CD8-positive, alpha-beta memory T cell (primary cell): ENCODE measurements around the gene ZNRF3. TPM values are rescaled to one million over a fixed set of nuclear protein-coding genes. Genes with fewer than 3 reads are reported as not detected.
"Not testable (repeated sequence)": the region's sequence is repeated elsewhere in the genome, so short reads cannot be mapped to it uniquely, and the experiment has no call there.

Experiments
- CTCF ChIA-PET: fragments of 350-600 bp; sonication (Branson Sonifier 250); formaldehyde crosslinking; loops from one replicate; lab custom pipeline; 2021; ENCODE audit warnings: antibody characterized with exemption; lab: Charles Lee
- POLR2A ChIA-PET: fragments of 350-600 bp; sonication (Branson Sonifier 250); formaldehyde crosslinking; loops from one replicate; lab custom pipeline; 2021; ENCODE audit warnings: antibody characterized with exemption; lab: Charles Lee
- DNase-seq, 5 donors: peaks; one replicate each; pipeline versions ENCODE4 v3.0.0 to v3.0.0-alpha.2; 2020 to 2022; ENCODE audit warnings: mixed read lengths in 1 of 5
- H3K27ac ChIP-seq: one replicate; pipeline ENCODE4 v1.7.0; 2013; ENCODE audit warnings: low read depth, mild to moderate bottlenecking, low read length, moderate library complexity
- H3K27me3 ChIP-seq: 2 replicates; pipeline ENCODE4 v1.7.0; 2013; ENCODE audit warnings: low read length, mild to moderate bottlenecking; ENCODE audit not compliant: insufficient read depth, poor library complexity, severe bottlenecking
- H3K36me3 ChIP-seq: 2 replicates; pipeline ENCODE4 v1.7.0; 2013; ENCODE audit warnings: mild to moderate bottlenecking, low read length, moderate library complexity; ENCODE audit not compliant: insufficient read depth
- H3K4me1 ChIP-seq: 2 replicates; pipeline ENCODE4 v1.7.0; 2013; ENCODE audit warnings: mild to moderate bottlenecking, low read length, moderate library complexity; ENCODE audit not compliant: insufficient read depth
- H3K4me3 ChIP-seq: 2 replicates; pipeline ENCODE4 v1.7.0; 2013; ENCODE audit warnings: mild to moderate bottlenecking, low read length
- H3K9me3 ChIP-seq: 2 replicates; pipeline ENCODE4 v1.7.0; 2013; ENCODE audit warnings: mild to moderate bottlenecking, low read length
- H3K27ac Mint-ChIP-seq, 8 donors: one replicate each; pipeline ENCODE4 v1.8.0; 2020 to 2021; ENCODE audit warnings: mixed read lengths in 8 of 8, mild to moderate bottlenecking in 6 of 8, inconsistent platforms in 3 of 8, moderate library complexity in 3 of 8
- H3K27me3 Mint-ChIP-seq, 2 donors: one replicate each; pipeline ENCODE4 v1.8.0; 2020 to 2021; ENCODE audit warnings: mixed read lengths in 2 of 2, mild to moderate bottlenecking in 1 of 2, moderate library complexity in 1 of 2
- H3K36me3 Mint-ChIP-seq, 3 donors: one replicate each; pipeline ENCODE4 v1.8.0; 2020 to 2021; ENCODE audit warnings: mixed read lengths in 3 of 3, inconsistent platforms in 1 of 3, mild to moderate bottlenecking in 1 of 3
- H3K4me1 Mint-ChIP-seq, 3 donors: one replicate each; pipeline ENCODE4 v1.8.0; 2020 to 2021; ENCODE audit warnings: mixed read lengths in 3 of 3, inconsistent platforms in 1 of 3, mild to moderate bottlenecking in 1 of 3
- H3K4me3 Mint-ChIP-seq, 7 donors: one replicate each; pipeline ENCODE4 v1.8.0; 2020 to 2021; ENCODE audit warnings: mixed read lengths in 7 of 7, mild to moderate bottlenecking in 6 of 7, moderate library complexity in 4 of 7, inconsistent platforms in 2 of 7
- H3K9me3 Mint-ChIP-seq, 5 donors: one replicate each; pipeline ENCODE4 v1.8.0; 2020 to 2022; ENCODE audit warnings: mixed read lengths in 5 of 5, mild to moderate bottlenecking in 3 of 5, moderate library complexity in 2 of 5, inconsistent platforms in 1 of 5
- polyA plus RNA-seq: library from polyadenylated mRNA; unstranded; fragments of 300-500 nt; fragmentation: Illumina TruSeq; gene quantifications from one replicate; pipeline ENCODE4 v1.2.3, GENCODE V29; 2021
- total RNA-seq, 2 experiments: library from RNA; stranded (reverse); gene quantifications; one replicate each; pipeline ENCODE4 v1.2.3, GENCODE V29; 2021

ZNRF3 gene
- total and polyA plus RNA-seq, 3 experiments from 2014 or later: 0.35 to 1.2 (median 1.0) TPM

DNA sequence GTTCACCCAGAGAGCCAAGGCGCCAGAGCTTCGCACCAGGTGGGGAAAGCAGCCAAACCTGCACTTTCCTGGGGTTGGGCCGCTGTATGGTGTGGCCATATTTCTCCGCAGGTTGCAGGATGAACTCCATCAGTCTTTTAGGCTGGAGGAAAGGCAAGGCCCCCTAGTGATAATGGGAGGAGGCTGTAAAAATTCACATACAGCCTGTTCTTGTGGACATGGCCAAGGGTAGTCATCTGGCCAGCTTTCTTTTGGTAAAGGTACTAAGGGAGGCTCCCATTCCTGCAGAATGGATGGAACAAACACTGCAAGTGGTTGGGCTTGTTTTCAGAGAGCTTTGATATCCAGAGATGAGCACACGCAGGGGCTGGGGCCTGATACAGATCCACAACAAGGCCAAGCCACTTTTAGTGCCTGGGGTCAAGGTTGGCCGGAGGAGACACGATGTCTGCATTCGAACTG lies 148.7 kb downstream of the ZNRF3 start:
- ChIA-PET CTCF (interaction anchor here (1.9 kb wide), 1 partner anchor 8 kb away, joined by 6 read pairs; no protein-coding TSS in a partner anchor), POLR2A (interaction anchor here (0.7 kb wide), 1 partner anchor 234 kb away, joined by 3 read pairs; no protein-coding TSS in a partner anchor)
- no peak overlapping the region for H3K27ac ChIP-seq
- Mint-ChIP-seq H3K4me3 (no peak overlapping the region), H3K4me1 (peaks cover 6 to 17% (median 12%) of the 10 kb centered on the region in 3 donors), H3K27ac (no peak overlapping the region), H3K36me3 (no peaks in the 10 kb centered on the region), H3K27me3 (peaks cover 35 to 52% of the 10 kb centered on the region in 2 donors), H3K9me3 (no peaks in the 10 kb centered on the region)
- no peaks in the 10 kb centered on the region for H3K9me3 ChIP-seq
- no peaks in the 10 kb centered on the region for H3K36me3 ChIP-seq
- H3K4me3 ChIP-seq: no peak overlapping the region
- H3K4me1 ChIP-seq: peaks cover 6% of the 10 kb centered on the region
- H3K27me3 ChIP-seq: peaks cover 12% of the 10 kb centered on the region
- no peak for DNase-seq

DNA sequence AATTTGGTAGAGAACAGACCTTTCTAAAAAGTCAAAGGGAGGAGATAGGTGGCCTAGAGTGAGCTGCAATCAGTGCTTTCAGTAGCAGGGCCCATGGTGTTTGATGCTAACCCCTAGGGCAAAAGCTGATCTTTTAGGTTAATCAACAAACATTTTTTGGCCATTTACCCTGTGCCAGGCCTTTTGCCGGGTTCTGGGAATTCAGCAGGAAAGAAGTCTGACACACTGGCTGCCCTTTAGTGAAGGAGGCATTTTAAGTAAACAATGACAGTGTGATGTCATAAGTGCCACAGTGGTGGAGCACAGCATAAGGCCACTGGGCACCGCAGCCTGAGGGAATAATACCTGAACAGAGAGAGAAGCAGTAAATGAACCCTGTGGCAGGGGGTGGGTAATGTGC lies 149.2 kb downstream of the ZNRF3 start:
- peaks cover 33 to 50% of the 10 kb centered on the region in 2 donors for H3K27me3 Mint-ChIP-seq
- no peaks in the 10 kb centered on the region for H3K36me3 ChIP-seq
- peaks cover 6% of the 10 kb centered on the region for H3K4me1 ChIP-seq
- POLR2A ChIA-PET: interaction anchor here (0.7 kb wide), 1 partner anchor 234 kb away, joined by 3 read pairs; no protein-coding TSS in a partner anchor
- H3K4me3 Mint-ChIP-seq: no peak overlapping the region
- no peaks in the 10 kb centered on the region for H3K9me3 Mint-ChIP-seq
- H3K4me1 Mint-ChIP-seq: peaks cover 6 to 17% (median 12%) of the 10 kb centered on the region in 3 donors
- H3K36me3 Mint-ChIP-seq: no peaks in the 10 kb centered on the region
- no peaks in the 10 kb centered on the region for H3K9me3 ChIP-seq
- no peak overlapping the region for H3K27ac ChIP-seq
- peaks cover 12% of the 10 kb centered on the region for H3K27me3 ChIP-seq
- DNase-seq: no peak
- no peak overlapping the region for H3K4me3 ChIP-seq
- H3K27ac Mint-ChIP-seq: peak overlapping the region in 1 of 8 donors; percentile 57
- CTCF ChIA-PET: interaction anchor here (1.9 kb wide), 1 partner anchor 8 kb away, joined by 6 read pairs; no protein-coding TSS in a partner anchor

DNA sequence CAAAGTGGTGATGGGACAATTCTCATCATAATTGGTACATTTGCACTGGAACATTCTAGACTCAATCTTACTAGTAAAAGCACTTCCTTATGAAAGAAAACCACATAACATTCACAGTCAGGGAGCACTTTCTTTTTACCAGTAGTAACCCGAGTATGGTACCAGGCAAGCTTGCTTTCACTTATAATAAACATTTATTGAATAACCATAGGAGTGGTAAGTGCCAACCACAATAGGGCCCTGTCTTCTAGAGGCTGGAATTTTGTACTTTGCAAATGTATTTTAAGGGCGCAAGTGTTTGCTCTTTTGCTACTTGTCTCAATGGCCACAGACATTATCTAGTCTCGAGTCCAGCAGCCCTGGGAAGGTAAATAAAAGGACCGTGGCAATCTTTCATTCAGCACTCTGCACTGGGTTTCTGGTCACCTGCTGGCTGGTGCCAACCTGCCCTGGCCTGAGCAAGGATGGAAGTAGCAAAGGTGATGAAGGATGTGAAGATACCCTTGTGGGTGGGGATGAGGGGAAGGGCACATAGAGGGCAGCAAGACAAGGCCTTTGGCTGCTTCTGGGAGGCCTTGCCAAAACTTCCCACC lies 154.1 kb downstream of the ZNRF3 start:
- Histone ChIP-seq H3K9me3 (no peaks in the 10 kb centered on the region), H3K4me1 (no peaks in the 10 kb centered on the region), H3K27ac (no peak overlapping the region), H3K36me3 (no peaks in the 10 kb centered on the region), H3K4me3 (no peak overlapping the region), H3K27me3 (peaks cover 5% of the 10 kb centered on the region)
- no peak overlapping the region for H3K27ac Mint-ChIP-seq
- no peaks in the 10 kb centered on the region for H3K4me1 Mint-ChIP-seq
- H3K36me3 Mint-ChIP-seq: no peaks in the 10 kb centered on the region
- no peaks in the 10 kb centered on the region for H3K9me3 Mint-ChIP-seq
- peaks cover 12 to 13% of the 10 kb centered on the region in 2 donors for H3K27me3 Mint-ChIP-seq
- ChIA-PET POLR2A (no interaction called here), CTCF (interaction anchor here (7.1 kb wide), 1 partner anchor 181 kb away, joined by 63 read pairs; no protein-coding TSS in a partner anchor)
- no peak overlapping the region for H3K4me3 Mint-ChIP-seq
- DNase-seq: no peak

DNA sequence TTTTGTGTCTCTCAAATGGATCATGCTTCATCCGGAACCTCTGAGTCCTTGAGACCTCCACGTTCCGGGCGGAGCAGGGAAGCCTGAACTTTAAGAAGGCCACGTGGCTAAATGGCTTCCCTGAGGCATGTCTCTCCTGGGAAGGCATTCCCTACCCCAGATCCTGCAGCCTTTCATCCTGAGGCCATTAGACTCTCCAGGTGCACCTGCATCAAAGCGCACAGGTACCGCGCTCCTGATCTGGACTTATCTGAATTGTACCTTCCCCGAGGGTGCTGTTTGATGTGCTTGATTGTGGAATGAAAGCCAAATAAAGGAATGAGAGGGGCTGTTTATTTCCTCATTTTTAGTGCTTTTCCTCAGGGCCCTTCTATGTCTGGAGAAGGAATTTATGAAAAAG lies 155.8 kb downstream of the ZNRF3 start:
- Mint-ChIP-seq H3K4me1 (no peaks in the 10 kb centered on the region), H3K4me3 (no peak overlapping the region), H3K27me3 (peaks cover 3 to 4% of the 10 kb centered on the region in 2 donors), H3K36me3 (no peaks in the 10 kb centered on the region), H3K9me3 (no peaks in the 10 kb centered on the region), H3K27ac (no peak overlapping the region)
- DNase-seq: no peak
- CTCF ChIA-PET: interaction anchor here (1.0 to 7.1 kb wide), 6 partner anchors 134 to 439 kb away, joined by 3 to 63 read pairs (median 15); no protein-coding TSS in a partner anchor
- no peak overlapping the region for H3K27ac ChIP-seq
- H3K4me3 ChIP-seq: no peak overlapping the region
- no peaks in the 10 kb centered on the region for H3K4me1 ChIP-seq
- no peaks in the 10 kb centered on the region for H3K9me3 ChIP-seq
- no peaks in the 10 kb centered on the region for H3K36me3 ChIP-seq
- peaks cover 5% of the 10 kb centered on the region for H3K27me3 ChIP-seq
- POLR2A ChIA-PET: no interaction called here

DNA sequence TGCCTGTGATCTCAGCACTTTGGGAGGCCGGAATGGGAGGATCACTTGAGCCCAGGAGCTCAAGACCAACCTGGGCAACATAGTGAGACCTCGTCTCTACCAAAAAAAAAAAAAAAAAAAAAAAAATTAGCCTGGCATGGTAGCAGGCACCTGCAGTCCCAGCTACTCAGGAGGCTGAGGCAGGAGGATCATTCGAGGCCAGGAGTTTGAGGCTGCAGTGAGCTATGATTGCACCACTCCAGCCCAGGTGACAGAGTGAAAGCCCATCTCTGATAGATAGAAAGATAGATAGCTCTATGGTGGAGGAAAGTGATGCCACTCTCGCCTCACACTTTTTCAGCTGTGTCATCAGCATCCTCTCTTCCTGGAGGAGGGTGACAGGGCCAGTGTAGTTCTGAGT lies 156.3 kb downstream of the ZNRF3 start:
- H3K36me3 Mint-ChIP-seq, H3K27me3 Mint-ChIP-seq, H3K9me3 ChIP-seq, H3K36me3 ChIP-seq, DNase-seq, H3K4me1 Mint-ChIP-seq, H3K27me3 ChIP-seq, H3K4me3 ChIP-seq, H3K27ac Mint-ChIP-seq, H3K4me3 Mint-ChIP-seq, H3K27ac ChIP-seq, POLR2A ChIA-PET, H3K9me3 Mint-ChIP-seq, H3K4me1 ChIP-seq: not testable (repeated sequence)
- CTCF ChIA-PET: interaction anchor here (0.8 to 7.1 kb wide), 11 partner anchors 8 to 448 kb away, joined by 3 to 63 read pairs (median 8); no protein-coding TSS in a partner anchor

DNA sequence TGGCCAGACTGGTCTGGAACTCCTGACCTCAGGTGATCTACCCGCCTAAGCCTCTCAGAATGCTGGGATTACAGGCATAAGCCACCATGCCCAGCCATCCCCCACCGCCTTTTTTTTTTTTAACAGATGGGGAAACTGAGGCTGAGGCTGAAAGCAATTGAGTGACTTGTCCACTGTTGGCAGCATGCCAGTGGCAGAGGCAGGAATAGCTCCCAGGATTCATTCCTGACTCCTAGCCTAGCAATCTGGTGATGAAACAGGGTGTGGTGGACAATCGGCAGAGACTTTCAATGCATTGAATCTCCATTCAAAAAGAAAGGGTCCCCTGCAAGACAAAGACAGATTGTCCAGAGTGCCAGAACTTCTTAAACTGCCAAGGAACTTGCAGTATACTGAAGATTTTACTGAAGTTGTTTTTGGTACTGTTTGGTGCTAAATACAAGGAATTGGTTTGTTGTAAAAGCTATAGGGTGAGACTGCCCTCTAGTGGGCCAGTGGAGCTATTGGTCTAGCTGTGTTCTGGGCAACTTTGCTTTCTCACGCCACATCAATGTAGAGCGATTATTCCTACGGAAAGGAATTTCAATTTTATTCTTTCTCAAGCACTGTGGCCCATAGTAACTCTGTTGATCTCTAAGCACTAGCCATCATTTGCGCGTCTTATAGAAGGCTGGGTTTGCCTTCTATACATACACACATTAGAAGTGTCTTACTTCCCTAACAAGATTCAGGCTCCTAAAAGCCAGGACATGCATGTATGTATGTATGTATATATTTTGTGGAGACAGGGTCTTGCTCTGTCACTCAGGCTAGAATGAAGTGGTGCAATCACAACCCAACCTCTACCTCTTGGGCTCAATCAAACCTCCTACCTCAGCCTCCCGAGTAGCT lies 157.3 kb downstream of the ZNRF3 start:
- Mint-ChIP-seq H3K27ac (no peak overlapping the region), H3K27me3 (peaks cover 3 to 4% of the 10 kb centered on the region in 2 donors), H3K36me3 (no peaks in the 10 kb centered on the region), H3K4me3 (no peak overlapping the region), H3K4me1 (no peaks in the 10 kb centered on the region), H3K9me3 (no peaks in the 10 kb centered on the region)
- Histone ChIP-seq H3K27me3 (peaks cover 5% of the 10 kb centered on the region), H3K36me3 (no peaks in the 10 kb centered on the region), H3K4me3 (no peak overlapping the region), H3K27ac (no peak overlapping the region), H3K4me1 (no peaks in the 10 kb centered on the region), H3K9me3 (no peaks in the 10 kb centered on the region)
- CTCF ChIA-PET: interaction anchor here (0.8 to 7.1 kb wide), 23 partner anchors 9 to 449 kb away, joined by 3 to 63 read pairs (median 4); no protein-coding TSS in a partner anchor
- peak; percentile 44 to 66 (median 55) for DNase-seq
- POLR2A ChIA-PET: no interaction called here

DNA sequence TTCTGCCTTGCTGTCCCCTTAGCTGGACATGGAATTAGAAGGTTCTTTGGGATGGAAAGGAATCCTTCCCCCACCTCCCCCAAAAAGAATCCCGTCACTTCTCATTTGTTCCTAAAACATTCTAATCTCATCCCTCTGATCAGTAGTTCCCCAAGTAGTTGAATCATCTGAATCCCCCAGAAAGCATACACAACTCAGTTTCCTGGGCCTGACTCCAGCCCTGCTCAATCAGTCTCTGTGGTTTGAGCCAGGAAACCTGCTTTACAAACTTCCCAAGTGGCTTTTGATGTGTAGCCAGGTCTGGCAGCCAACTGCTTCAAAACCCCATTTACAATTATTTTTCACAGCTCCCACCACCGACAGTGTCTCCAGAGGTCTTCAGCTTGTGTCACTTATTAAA lies 158.0 kb downstream of the ZNRF3 start:
- POLR2A ChIA-PET: no interaction called here
- Histone ChIP-seq H3K27me3 (peaks cover 5% of the 10 kb centered on the region), H3K27ac (no peak overlapping the region)

More for the DNA sequence above, 158.0 kb downstream of the ZNRF3 start:
- DNase-seq: no peak
- CTCF ChIA-PET: interaction anchor here (1.0 to 7.1 kb wide), 12 partner anchors 9 to 441 kb away, joined by 3 to 63 read pairs (median 8); no protein-coding TSS in a partner anchor
- H3K27ac Mint-ChIP-seq: no peak overlapping the region
- no peaks in the 10 kb centered on the region for H3K9me3 ChIP-seq
- no peaks in the 10 kb centered on the region for H3K4me1 Mint-ChIP-seq
- H3K36me3 Mint-ChIP-seq: no peaks in the 10 kb centered on the region
- H3K9me3 Mint-ChIP-seq: no peaks in the 10 kb centered on the region
- no peaks in the 10 kb centered on the region for H3K4me1 ChIP-seq
- H3K36me3 ChIP-seq: no peaks in the 10 kb centered on the region
- H3K4me3 Mint-ChIP-seq: no peak overlapping the region
- peaks cover 3 to 4% of the 10 kb centered on the region in 2 donors for H3K27me3 Mint-ChIP-seq
- no peak overlapping the region for H3K4me3 ChIP-seq
